ENCODE results near the gene BOLA2B. TPM values are rescaled to one million over a fixed set of nuclear protein-coding genes. Genes with fewer than 3 reads are reported as not detected.

The BOLA2B gene

DNA sequence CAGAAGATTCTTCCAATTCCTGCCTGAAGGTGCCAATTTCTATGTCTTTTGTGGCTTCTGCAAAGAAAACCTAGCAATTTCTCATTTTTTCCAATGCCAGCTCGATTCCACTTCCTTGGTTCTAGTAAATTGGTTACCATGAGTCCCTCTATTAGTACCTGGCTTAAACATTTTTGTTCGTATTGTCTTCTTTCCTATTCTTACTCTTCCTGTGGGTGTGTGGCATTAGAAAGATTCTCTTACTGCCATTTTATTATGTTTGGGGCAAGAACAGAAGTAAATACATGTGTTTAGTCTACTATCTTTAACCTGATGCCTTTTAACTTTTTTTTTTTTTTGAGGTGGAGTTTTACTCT, 50.1 kb downstream of the BOLA2B start:
- WGBS = 50% methylated on average over 1 of the region's 2 CpGs
- peaks cover 0 to 6% of the 10 kb centered on the region in 2 experiments for H3K27me3 ChIP-seq (ENCODE audit: control insufficient read depth in 1 of 2, insufficient read depth in 1 of 2, low read length in 2 of 2)
- H2AFZ ChIP-seq (ENCODE audit: low read depth, low read length) = no peak overlapping the region
- no peaks in the 10 kb centered on the region for H3K79me1 ChIP-seq (replicated peaks; ENCODE audit: low read length, poor library complexity, severe bottlenecking)
- H3K14ac ChIP-seq (ENCODE audit: low read length in 2 of 2) = no peak overlapping the region
- no peaks in the 10 kb centered on the region for H3K36me3 ChIP-seq (ENCODE audit: control insufficient read depth in 1 of 2, insufficient read depth in 2 of 2, low read depth in 1 of 2, low read length in 2 of 2)
- no peaks in the 10 kb centered on the region for H3K4me1 ChIP-seq (ENCODE audit: control insufficient read depth, insufficient read depth, low read depth, low read length)
- H3K4me2 ChIP-seq (ENCODE audit: low read length, poor library complexity, severe bottlenecking) = no peak overlapping the region
- H2AK5ac ChIP-seq (ENCODE audit: low read length, severe bottlenecking) = no peak overlapping the region
- H3K27ac ChIP-seq (ENCODE audit: low read length, poor library complexity, severe bottlenecking) = no peak overlapping the region
- no peak overlapping the region for H4K8ac ChIP-seq (ENCODE audit: low read length)
- no peak overlapping the region for H3K23ac ChIP-seq (ENCODE audit: low read length in 2 of 2)
- H4K91ac ChIP-seq (ENCODE audit: low read length) = no peak overlapping the region
- no peak overlapping the region for H3K9ac ChIP-seq (ENCODE audit: low read length)
- H2BK5ac ChIP-seq (ENCODE audit: low read depth, low read length, poor library complexity, severe bottlenecking) = no peak overlapping the region
- H3K9me3 ChIP-seq (ENCODE audit: control insufficient read depth, low read length) = no peaks in the 10 kb centered on the region
- no peak for DNase-seq
- no peak overlapping the region for H3K4me3 ChIP-seq (ENCODE audit: insufficient read depth in 1 of 2, low read depth in 1 of 2, low read length in 2 of 2)
- no peak overlapping the region for H2BK120ac ChIP-seq (ENCODE audit: low read depth, low read length)
- no peak overlapping the region for H2BK12ac ChIP-seq (ENCODE audit: low read length in 2 of 2)
- no peak overlapping the region for H3K18ac ChIP-seq (ENCODE audit: low read depth in 1 of 2, low read length in 2 of 2)
- H2BK15ac ChIP-seq (ENCODE audit: low read depth, poor library complexity, severe bottlenecking) = no peak overlapping the region
- H3K4ac ChIP-seq (ENCODE audit: low read depth in 1 of 2, low read length in 2 of 2) = no peak overlapping the region

Small RNAs within 50 kb of the gene (small RNA-seq; reads per million reads assigned to genes)
- gene AC106782.4 (ENCODE audit: low read depth) = not detected

Measured in mesenchymal stem cell (in vitro differentiated cells and primary cell).